ENCODE measurements around the gene CDHR3.
"Not testable (repeated sequence)": the region's sequence is repeated elsewhere in the genome, so short reads cannot be mapped to it uniquely, and the experiment has no call there.

The CDHR3 gene

DNA sequence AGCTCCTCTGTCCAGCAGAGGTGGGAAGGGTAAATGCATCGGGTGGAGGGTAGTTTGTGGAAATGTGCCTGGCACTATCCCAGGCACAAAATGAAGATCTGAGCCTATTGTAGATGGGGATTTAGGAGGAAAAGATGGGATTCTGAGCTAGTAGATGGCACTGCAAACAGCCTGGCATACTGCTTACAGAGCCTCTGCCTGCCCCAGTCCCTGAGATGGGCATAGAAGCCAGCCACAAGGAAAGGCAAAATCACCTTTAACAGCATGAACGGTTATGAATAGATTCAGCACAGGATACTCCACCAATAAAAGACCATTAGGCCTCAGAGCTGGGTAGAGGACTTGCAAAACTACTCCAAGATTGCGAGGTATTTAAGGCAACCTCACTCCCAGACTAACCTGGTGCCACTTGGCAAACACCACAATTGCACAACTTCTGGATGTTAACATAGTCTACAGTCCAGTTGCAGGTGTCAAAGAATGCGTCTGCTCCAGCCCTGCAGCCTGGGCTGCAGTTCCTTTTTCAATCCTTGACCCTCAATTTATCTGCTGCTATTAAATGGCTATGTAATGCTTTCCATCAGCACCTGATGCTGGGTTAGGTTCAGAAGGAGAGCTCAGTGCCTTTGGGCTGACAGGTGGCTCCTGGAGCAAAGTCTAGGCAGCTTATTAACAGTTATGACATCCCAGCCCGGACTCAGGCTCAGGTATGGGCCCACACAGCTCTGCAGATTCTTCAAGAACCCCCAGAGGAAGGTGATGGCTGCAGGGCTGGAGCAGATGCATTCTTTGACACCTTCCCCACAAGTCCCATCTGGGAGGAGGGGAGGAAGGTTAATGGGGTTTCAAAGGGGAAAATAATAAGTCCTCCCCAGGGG lies 34.0 kb downstream of the CDHR3 start:
- no peak for DNase-seq (ENCODE audit: low read depth in 2 of 2, low spot score in 1 of 2)

- DNase-seq (ENCODE audit: low read depth in 2 of 2, low spot score in 1 of 2) = no peak
These were observed 36.2 kb downstream of the CDHR3 start for GRCh38 chr7:105999256-105999655.

GRCh38 chr7:106001196-106001595 lies 38.1 kb downstream of the CDHR3 start:
- DNase-seq (ENCODE audit: low read depth in 2 of 2, low spot score in 1 of 2) = no peak

DNA sequence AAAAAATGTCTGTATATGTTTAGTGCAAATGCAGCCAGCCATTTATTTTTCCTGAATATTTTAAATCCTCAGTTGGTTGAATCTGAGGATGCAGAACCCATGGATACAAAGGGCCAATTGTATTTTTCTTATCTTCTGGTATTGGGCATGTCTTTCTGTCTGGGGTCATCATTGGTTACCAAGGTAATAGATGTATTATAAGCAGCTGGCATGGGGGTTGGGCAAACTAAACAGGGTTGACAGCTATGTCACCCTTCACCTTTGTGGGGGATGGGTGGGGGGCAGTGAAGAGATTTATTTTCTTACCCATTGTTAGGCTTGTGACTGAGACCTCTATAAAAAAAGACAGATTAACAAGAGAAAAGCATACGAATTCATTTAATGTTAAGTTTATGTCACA lies 38.8 kb downstream of the CDHR3 start:
- DNase-seq (ENCODE audit: low read depth in 2 of 2, low spot score in 1 of 2) = no peak

- DNase-seq (ENCODE audit: low read depth in 2 of 2, low spot score in 1 of 2) = no peak
These were observed 40.5 kb downstream of the CDHR3 start for GRCh38 chr7:106003525-106004064.

DNA sequence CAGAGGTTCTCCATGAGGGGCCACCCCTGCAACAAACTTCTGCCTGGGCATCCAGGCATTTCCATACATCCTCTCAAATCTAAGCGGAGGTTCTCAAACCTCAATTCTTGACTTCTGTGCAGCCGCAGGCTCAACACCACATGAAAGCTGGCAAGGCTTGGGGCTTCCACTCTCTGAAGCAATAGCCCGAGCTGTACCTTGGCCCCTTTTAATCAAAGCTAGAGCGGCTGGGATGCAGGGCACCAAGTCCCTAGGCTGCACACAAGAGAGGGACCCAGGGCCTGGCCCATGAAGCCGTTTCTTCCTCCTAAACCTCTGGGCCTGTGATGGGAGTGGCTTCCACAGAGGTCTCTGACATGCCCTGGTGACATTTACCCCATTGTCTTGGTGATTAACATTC lies 43.8 kb downstream of the CDHR3 start:
- DNase-seq (ENCODE audit: low read depth in 2 of 2, low spot score in 1 of 2) = no peak

- not testable (repeated sequence) for DNase-seq (ENCODE audit: low read depth in 2 of 2, low spot score in 1 of 2)
These were observed 44.7 kb downstream of the CDHR3 start for GRCh38 chr7:106007796-106008195.

DNA sequence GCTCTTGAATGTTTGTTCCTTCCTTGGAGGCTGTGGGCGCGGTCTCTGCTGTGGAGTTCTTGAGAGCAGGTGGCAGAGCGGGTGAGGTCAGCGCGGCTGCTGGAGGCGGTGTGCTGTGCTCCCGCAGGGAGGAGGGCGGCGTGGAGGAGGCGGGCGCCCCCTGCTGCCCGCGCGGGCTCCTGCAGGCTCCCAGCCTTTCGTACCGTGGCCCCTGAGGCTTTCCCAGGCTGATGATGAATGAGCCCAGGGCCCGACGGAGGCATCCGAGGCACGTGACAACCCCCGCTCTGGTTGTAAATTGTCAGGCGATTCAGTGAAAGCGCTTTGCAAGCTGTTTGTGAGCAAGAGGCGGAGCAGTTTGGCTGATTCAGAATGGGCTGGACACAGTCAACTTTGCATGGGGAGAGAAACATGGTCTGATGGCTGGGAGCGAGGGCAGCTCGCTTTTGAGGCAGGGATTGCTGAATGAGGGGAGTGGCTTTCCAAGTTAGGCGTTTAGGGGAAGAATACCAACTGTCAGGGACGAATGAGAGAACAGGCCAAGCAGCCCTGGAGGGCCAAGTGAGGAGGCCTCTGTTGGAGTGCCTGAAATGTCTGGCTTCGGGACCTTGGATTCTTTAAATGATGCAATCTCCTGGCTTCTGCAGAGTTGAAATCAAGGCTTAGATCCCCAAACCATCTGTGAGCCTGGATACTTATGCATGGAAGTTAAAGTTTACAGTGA lies 46.6 kb downstream of the CDHR3 start:
- peak; percentile 60 to 65 for DNase-seq (ENCODE audit: low read depth in 2 of 2, low spot score in 1 of 2)

DNA sequence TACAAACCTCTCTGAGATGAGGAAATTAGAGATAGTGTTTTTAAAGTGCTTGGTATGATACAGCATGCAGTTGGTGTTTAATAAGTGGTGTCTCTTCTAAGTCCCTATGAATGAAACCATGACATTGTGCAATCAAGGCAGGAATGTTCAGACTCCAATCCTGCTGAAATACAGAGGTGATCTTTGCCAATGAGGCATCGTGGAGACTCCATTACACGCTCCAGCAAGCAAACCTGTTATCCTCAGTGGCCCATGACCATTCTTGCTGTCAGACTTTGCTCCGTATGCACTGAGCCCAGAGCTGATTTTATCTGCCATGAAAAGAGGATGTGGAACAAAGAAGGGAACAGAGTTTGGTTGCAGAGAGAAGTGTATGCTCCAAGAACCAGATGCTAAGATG lies 47.3 kb downstream of the CDHR3 start:
- no peak for DNase-seq (ENCODE audit: low read depth in 2 of 2, low spot score in 1 of 2)

GRCh38 chr7:106010866-106011265 lies 47.8 kb downstream of the CDHR3 start:
- no peak for DNase-seq (ENCODE audit: low read depth in 2 of 2, low spot score in 1 of 2)

GRCh38 chr7:106012184-106012583 lies 49.1 kb downstream of the CDHR3 start:
- no peak for DNase-seq (ENCODE audit: low read depth in 2 of 2, low spot score in 1 of 2)

- DNase-seq (ENCODE audit: low read depth in 2 of 2, low spot score in 1 of 2) = no peak
These were observed 49.9 kb downstream of the CDHR3 start for GRCh38 chr7:106012935-106013439.

- no peak for DNase-seq (ENCODE audit: low read depth in 2 of 2, low spot score in 1 of 2)
These were observed 52.5 kb downstream of the CDHR3 start for GRCh38 chr7:106015381-106016218.

DNA sequence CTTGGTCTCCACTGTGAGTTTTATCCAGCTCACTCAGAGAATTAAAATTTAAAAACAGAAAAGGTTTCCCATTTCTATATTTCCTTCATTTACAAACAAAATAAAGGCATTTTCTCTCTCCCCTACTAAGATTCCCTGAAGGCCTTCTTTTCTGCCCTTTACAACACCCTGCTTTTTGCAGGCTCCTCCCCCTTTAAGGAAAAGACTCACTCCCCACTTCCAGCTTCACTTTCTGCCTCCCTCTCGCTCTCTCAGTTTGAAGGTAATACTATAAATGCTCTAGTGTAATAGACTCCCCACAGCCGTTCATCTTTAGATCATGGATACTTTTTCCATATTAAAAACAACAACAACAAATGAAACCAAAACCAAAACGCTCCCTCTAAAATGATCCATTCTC lies 53.3 kb downstream of the CDHR3 start:
- no peak for DNase-seq (ENCODE audit: low read depth in 2 of 2, low spot score in 1 of 2)

GRCh38 chr7:106017657-106018056 lies 54.6 kb downstream of the CDHR3 start:
- DNase-seq (ENCODE audit: low read depth in 2 of 2, low spot score in 1 of 2) = no peak

GRCh38 chr7:106018566-106019469 lies 55.8 kb downstream of the CDHR3 start:
- DNase-seq (ENCODE audit: low read depth in 2 of 2, low spot score in 1 of 2) = no peak

GRCh38 chr7:106019470-106019820 lies 56.4 kb downstream of the CDHR3 start:
- no peak for DNase-seq (ENCODE audit: low read depth in 2 of 2, low spot score in 1 of 2)

DNA sequence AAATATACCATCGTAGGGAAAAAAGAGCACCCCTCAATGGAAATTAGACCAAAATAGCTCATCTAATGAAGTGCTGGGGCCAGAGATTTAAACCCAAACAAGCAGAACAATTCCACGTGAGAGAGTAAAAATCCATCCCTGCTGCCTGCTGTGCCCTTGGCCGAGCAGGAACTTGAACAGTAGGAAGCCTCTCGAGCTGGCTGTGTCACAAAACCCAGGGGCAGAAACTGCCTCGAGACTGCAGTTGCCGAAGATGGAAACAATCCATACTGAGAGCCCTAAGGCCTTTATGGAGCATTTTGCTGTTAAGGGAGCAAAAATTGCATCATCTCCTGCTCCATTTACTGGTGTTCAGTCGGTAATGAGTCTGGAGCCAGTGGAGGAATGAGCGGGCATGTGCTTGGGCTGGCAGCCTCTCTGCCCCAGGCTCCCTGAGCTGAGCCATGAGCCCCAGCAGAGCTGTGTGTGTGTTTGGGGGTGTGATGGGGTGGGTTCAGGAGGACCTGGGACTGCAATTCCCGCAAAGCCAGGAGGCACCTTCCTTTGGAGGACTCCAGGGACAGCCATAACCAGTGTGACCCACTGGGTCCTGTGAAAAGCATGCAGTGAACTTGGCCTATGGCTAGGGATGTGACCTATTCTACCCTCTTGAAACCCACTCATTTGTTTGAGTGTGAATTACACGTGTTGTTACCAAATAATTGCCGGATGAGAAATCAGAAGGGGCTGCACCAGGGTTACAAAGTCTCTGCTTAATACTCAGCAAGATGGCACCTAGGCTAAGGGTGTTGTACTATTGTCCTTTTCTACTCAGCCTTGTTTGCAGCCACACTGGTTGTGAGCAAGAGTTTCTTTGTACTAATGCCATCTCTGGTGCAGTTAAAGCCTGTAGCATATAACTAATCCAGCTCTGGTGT lies 58.3 kb downstream of the CDHR3 start:
- no peak for DNase-seq (ENCODE audit: low read depth in 2 of 2, low spot score in 1 of 2)

- DNase-seq (ENCODE audit: low read depth in 2 of 2, low spot score in 1 of 2) = peak; percentile 11 to 40
These were observed 59.2 kb downstream of the CDHR3 start for GRCh38 chr7:106022193-106022821.

Measured in stimulated activated CD8-positive, alpha-beta memory T cell treated with anti-CD3 and anti-CD28 coated beads, Interleukin-4, amount 100 ng/mL, for 4 hours (primary cell).